ENCODE results near the gene GALNT9.

- TF ChIP-seq, protein P1, sequence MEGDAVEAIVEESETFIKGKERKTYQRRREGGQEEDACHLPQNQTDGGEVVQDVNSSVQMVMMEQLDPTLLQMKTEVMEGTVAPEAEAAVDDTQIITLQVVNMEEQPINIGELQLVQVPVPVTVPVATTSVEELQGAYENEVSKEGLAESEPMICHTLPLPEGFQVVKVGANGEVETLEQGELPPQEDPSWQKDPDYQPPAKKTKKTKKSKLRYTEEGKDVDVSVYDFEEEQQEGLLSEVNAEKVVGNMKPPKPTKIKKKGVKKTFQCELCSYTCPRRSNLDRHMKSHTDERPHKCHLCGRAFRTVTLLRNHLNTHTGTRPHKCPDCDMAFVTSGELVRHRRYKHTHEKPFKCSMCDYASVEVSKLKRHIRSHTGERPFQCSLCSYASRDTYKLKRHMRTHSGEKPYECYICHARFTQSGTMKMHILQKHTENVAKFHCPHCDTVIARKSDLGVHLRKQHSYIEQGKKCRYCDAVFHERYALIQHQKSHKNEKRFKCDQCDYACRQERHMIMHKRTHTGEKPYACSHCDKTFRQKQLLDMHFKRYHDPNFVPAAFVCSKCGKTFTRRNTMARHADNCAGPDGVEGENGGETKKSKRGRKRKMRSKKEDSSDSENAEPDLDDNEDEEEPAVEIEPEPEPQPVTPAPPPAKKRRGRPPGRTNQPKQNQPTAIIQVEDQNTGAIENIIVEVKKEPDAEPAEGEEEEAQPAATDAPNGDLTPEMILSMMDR (IDR thresholded peaks at IDR 0.05), result no peak
- TF ChIP-seq EP300 (IDR thresholded peaks at IDR 0.05), result no peak
These were observed 10.5 kb upstream of the GALNT9 start for GRCh38 chr12:132339856-132340255.
